Activated B cell treated with CpG ODN at 0.5 μM for 24 hours (primary cell): Measurements from ENCODE around the gene LARGE1. TPM values are rescaled to one million over a fixed set of nuclear protein-coding genes. Genes with fewer than 3 reads are reported as not detected.
"Not testable (repeated sequence)": the region's sequence is repeated elsewhere in the genome, so short reads cannot be mapped to it uniquely, and the experiment has no call there.

ENCODE experiments used
- ATAC-seq: fragments of 200-7000 bp; cut with Tn5 transposase; one replicate; pipeline ENCODE4 v1.10.0; 2021; ENCODE audit warnings: low read depth, mild to moderate bottlenecking, moderate library complexity
- CTCF ChIA-PET: fragments of 350-600 bp; sonication (Branson Sonifier 250); formaldehyde crosslinking; loops from one replicate; lab custom pipeline; 2021; ENCODE audit warnings: antibody characterized with exemption; lab: Charles Lee
- POLR2A ChIA-PET: fragments of 350-600 bp; sonication (Branson Sonifier 250); formaldehyde crosslinking; loops from one replicate; lab custom pipeline; 2021; ENCODE audit warnings: antibody characterized with exemption; lab: Charles Lee
- DNase-seq: peaks from one replicate; pipeline ENCODE4 v3.0.0; 2022
- H3K27ac Mint-ChIP-seq: one replicate; pipeline ENCODE4 v1.8.0; 2020; ENCODE audit warnings: mixed read lengths
- H3K27me3 Mint-ChIP-seq: one replicate; pipeline ENCODE4 v1.8.0; 2021; ENCODE audit warnings: mixed read lengths
- H3K36me3 Mint-ChIP-seq: one replicate; pipeline ENCODE4 v1.8.0; 2021; ENCODE audit warnings: low read depth, mixed read lengths
- H3K4me1 Mint-ChIP-seq: one replicate; pipeline ENCODE4 v1.8.0; 2021; ENCODE audit warnings: mixed read lengths
- H3K4me3 Mint-ChIP-seq: one replicate; pipeline ENCODE4 v1.8.0; 2020; ENCODE audit warnings: mild to moderate bottlenecking, mixed read lengths
- H3K9me3 Mint-ChIP-seq: one replicate; pipeline ENCODE4 v1.8.0; 2020; ENCODE audit warnings: mixed read lengths
- intact Hi-C: fragments of 100-400 bp; cut with micrococcal nuclease; formaldehyde crosslinking; loops from one replicate; pipeline ENCODE4 v1.15.1; 2024
- total RNA-seq: library from RNA; stranded (reverse); gene quantifications from 2 replicates; pipeline ENCODE4 v1.2.3, GENCODE V29; 2022
- TF ChIP-seq, protein P1 (sequence below): fragments of 200-600 bp; IDR thresholded peaks from one replicate; pipeline ENCODE4 v1.8.0; 2022; ENCODE audit warnings: antibody characterized with exemption, mild to moderate bottlenecking

The LARGE1 gene
- total RNA-seq, 1 donor from 2014 or later: 22.2 TPM

DNA sequence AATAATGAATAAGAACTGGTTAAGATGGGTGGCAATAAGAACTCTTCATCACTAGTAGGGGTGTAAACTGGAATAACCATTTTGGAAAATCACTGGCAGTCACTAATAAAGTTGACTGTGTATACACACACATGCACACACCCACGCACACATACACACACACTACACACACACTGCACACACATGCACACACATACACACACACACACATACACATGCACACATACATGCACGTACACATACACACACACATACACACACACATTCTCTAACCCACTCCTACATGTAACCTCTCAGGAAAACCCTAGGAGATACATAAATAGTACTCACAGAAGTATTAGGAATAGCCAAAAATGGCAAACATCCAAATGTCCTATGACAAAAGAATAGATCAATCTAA lies 455.6 kb downstream of the LARGE1 start:
- ChIA-PET POLR2A (no interaction called here), CTCF (no interaction called here)
- no peak overlapping the region for H3K4me3 Mint-ChIP-seq
- ATAC-seq (no peak), DNase-seq (no peak)
- TF ChIP-seq, protein P1, sequence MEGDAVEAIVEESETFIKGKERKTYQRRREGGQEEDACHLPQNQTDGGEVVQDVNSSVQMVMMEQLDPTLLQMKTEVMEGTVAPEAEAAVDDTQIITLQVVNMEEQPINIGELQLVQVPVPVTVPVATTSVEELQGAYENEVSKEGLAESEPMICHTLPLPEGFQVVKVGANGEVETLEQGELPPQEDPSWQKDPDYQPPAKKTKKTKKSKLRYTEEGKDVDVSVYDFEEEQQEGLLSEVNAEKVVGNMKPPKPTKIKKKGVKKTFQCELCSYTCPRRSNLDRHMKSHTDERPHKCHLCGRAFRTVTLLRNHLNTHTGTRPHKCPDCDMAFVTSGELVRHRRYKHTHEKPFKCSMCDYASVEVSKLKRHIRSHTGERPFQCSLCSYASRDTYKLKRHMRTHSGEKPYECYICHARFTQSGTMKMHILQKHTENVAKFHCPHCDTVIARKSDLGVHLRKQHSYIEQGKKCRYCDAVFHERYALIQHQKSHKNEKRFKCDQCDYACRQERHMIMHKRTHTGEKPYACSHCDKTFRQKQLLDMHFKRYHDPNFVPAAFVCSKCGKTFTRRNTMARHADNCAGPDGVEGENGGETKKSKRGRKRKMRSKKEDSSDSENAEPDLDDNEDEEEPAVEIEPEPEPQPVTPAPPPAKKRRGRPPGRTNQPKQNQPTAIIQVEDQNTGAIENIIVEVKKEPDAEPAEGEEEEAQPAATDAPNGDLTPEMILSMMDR: no peak
- no peak overlapping the region for H3K27ac Mint-ChIP-seq
- peaks cover 10% of the 10 kb centered on the region for H3K9me3 Mint-ChIP-seq
- intact Hi-C loops: no loop called here
- H3K27me3 Mint-ChIP-seq: no peaks in the 10 kb centered on the region
- H3K4me1 Mint-ChIP-seq: no peaks in the 10 kb centered on the region
- H3K36me3 Mint-ChIP-seq: peaks cover 15% of the 10 kb centered on the region

GRCh38 chr22:33461698-33462434 lies 458.4 kb downstream of the LARGE1 start:
- no peak overlapping the region for H3K4me3 Mint-ChIP-seq
- ChIA-PET CTCF (no interaction called here), POLR2A (no interaction called here)
- intact Hi-C loops: no loop called here
- H3K27ac Mint-ChIP-seq: no peak overlapping the region
- H3K27me3 Mint-ChIP-seq: no peaks in the 10 kb centered on the region
- H3K36me3 Mint-ChIP-seq: peaks cover 15% of the 10 kb centered on the region
- ATAC-seq: no peak
- TF ChIP-seq, protein P1: no peak
- DNase-seq: no peak
- peaks cover 9% of the 10 kb centered on the region for H3K9me3 Mint-ChIP-seq
- no peaks in the 10 kb centered on the region for H3K4me1 Mint-ChIP-seq

DNA sequence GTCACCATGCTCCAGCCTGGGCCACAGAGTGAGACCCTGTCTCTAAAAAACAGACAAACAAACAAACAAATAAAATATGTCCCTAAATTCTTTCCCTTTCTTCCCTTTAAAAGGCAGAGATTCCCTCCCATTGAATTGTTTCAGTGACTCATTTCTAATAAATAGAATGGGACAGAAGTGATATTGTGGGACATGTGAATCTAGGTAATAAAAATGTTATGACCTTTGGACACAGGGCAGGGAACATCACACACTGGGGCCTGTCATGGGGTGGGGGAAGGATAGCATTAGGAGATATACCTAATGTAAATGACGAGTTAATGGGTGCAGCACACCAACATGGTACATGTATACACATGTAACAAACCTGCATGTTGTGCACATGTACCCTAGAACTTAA lies 459.0 kb downstream of the LARGE1 start:
- CTCF ChIA-PET, H3K27ac Mint-ChIP-seq, H3K9me3 Mint-ChIP-seq, intact Hi-C loops, H3K4me1 Mint-ChIP-seq, DNase-seq, POLR2A ChIA-PET, H3K4me3 Mint-ChIP-seq, ATAC-seq, H3K27me3 Mint-ChIP-seq: not testable (repeated sequence)
- H3K36me3 Mint-ChIP-seq: peaks cover 15% of the 10 kb centered on the region

DNA sequence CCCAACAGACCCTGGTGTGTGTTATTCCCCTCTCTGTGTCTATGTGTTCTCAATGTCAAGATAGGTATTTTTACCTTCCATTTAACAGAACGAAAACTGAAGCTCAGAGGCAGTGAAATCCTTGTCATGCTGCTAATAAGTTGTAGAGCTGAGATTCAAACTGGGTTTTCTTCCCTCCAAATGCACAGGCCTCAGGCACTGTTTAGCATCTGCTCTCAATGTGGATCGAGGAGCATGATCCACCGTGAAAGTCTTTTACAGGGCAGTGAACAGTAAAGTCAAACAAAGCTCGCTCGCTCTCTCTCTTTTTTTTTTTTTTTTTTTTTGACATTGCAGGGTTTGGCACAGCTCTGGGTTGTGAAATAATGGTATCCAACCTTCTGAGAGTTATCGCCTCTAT lies 461.1 kb downstream of the LARGE1 start:
- ChIA-PET POLR2A (no interaction called here), CTCF (no interaction called here)
- H3K9me3 Mint-ChIP-seq: peaks cover 9% of the 10 kb centered on the region
- H3K4me3 Mint-ChIP-seq: no peak overlapping the region
- H3K27me3 Mint-ChIP-seq: no peaks in the 10 kb centered on the region
- no peak for ATAC-seq
- H3K36me3 Mint-ChIP-seq: peaks cover 15% of the 10 kb centered on the region
- TF ChIP-seq, protein P1: no peak
- intact Hi-C loops: no loop called here
- no peak for DNase-seq
- H3K27ac Mint-ChIP-seq: no peak overlapping the region
- H3K4me1 Mint-ChIP-seq: no peaks in the 10 kb centered on the region

GRCh38 chr22:33456511-33456910 lies 463.8 kb downstream of the LARGE1 start:
- DNase-seq (no peak), ATAC-seq (no peak)
- TF ChIP-seq, protein P1: no peak
- no peaks in the 10 kb centered on the region for H3K27me3 Mint-ChIP-seq
- no peaks in the 10 kb centered on the region for H3K4me1 Mint-ChIP-seq
- POLR2A ChIA-PET: no interaction called here
- H3K36me3 Mint-ChIP-seq: peaks cover 5% of the 10 kb centered on the region
- CTCF ChIA-PET: no interaction called here
- no peak overlapping the region for H3K27ac Mint-ChIP-seq
- no peak overlapping the region for H3K4me3 Mint-ChIP-seq
- intact Hi-C loops: no loop called here
- no peaks in the 10 kb centered on the region for H3K9me3 Mint-ChIP-seq

DNA sequence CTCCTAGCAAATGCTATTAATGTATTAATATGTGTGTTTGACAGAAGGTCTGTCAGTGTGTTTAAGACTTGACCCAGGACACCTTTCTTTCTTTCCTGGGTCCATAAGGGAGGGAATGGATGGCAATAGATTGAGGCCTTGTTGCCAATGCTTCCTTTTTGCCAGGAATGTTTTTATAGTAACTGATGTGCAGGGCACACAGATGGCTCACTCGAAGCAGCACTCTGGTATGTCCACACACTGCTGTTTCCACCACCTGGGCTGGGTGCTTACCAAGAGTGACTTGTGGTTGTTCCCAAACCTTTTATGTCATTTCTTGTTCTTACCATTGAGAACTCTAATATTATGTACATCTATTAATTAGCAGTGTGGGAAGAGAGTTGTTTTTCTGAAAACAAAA lies 465.2 kb downstream of the LARGE1 start:
- Mint-ChIP-seq H3K27ac (no peak overlapping the region), H3K27me3 (no peaks in the 10 kb centered on the region), H3K9me3 (no peaks in the 10 kb centered on the region), H3K36me3 (peaks cover 5% of the 10 kb centered on the region), H3K4me3 (no peak overlapping the region), H3K4me1 (no peaks in the 10 kb centered on the region)
- POLR2A ChIA-PET: no interaction called here
- CTCF ChIA-PET: no interaction called here
- DNase-seq (no peak), ATAC-seq (no peak)
- intact Hi-C loops: no loop called here
- TF ChIP-seq, protein P1: no peak
